Neutrophil (primary cell): ENCODE data around the gene GPC5.

Source experiments
- H3K27ac ChIP-seq: fragments of 200-600 bp; sonication (generic); 2 replicates; pipeline ENCODE4 v1.5.1; 2016; ENCODE audit warnings: mild to moderate bottlenecking, moderate library complexity
- H3K27me3 ChIP-seq: fragments of 200-600 bp; sonication (generic); 2 replicates; pipeline ENCODE4 v1.6.0; 2016; ENCODE audit warnings: mild to moderate bottlenecking
- H3K36me3 ChIP-seq: fragments of 200-600 bp; sonication (generic); 2 replicates; pipeline ENCODE4 v1.5.1; 2017
- H3K4me1 ChIP-seq, 2 experiments: fragments of 200-600 bp in 1 of 2; sonication (generic) in 1 of 2; 1 replicate in 1 of 2; 2 replicates in 1 of 2; pipeline versions ENCODE4 v1.5.1 to v1.6.1; 2013 to 2016; ENCODE audit warnings: low read depth in 1 of 2, low read length in 1 of 2, mild to moderate bottlenecking in 1 of 2, moderate library complexity in 1 of 2; ENCODE audit not compliant: control insufficient read depth in 1 of 2, insufficient read depth in 1 of 2
- H3K4me3 ChIP-seq, 2 experiments: fragments of 200-600 bp in 1 of 2; sonication (generic) in 1 of 2; 1 replicate in 1 of 2; 2 replicates in 1 of 2; pipeline ENCODE4 v1.5.1; 2013 to 2016; ENCODE audit warnings: low read depth in 1 of 2, low read length in 1 of 2, mild to moderate bottlenecking in 1 of 2, moderate library complexity in 1 of 2
- H3K9me3 ChIP-seq: fragments of 200-600 bp; sonication (generic); 2 replicates; pipeline ENCODE4 v1.5.1; 2016
- TF ChIP-seq, protein P1 (sequence below): fragments of 200-600 bp; sonication (generic); IDR thresholded peaks from 2 replicates; pipeline ENCODE4 v1.5.1; 2016; ENCODE audit warnings: antibody characterized with exemption

The GPC5 gene

GRCh38 chr13:92640936-92641335, 1242.5 kb downstream of the GPC5 start:
- Histone ChIP-seq H3K36me3 (no peaks in the 10 kb centered on the region), H3K27me3 (no peaks in the 10 kb centered on the region), H3K9me3 (no peaks in the 10 kb centered on the region), H3K4me3 (no peak overlapping the region), H3K4me1 (no peaks in the 10 kb centered on the region), H3K27ac (no peak overlapping the region)
- TF ChIP-seq, protein P1, sequence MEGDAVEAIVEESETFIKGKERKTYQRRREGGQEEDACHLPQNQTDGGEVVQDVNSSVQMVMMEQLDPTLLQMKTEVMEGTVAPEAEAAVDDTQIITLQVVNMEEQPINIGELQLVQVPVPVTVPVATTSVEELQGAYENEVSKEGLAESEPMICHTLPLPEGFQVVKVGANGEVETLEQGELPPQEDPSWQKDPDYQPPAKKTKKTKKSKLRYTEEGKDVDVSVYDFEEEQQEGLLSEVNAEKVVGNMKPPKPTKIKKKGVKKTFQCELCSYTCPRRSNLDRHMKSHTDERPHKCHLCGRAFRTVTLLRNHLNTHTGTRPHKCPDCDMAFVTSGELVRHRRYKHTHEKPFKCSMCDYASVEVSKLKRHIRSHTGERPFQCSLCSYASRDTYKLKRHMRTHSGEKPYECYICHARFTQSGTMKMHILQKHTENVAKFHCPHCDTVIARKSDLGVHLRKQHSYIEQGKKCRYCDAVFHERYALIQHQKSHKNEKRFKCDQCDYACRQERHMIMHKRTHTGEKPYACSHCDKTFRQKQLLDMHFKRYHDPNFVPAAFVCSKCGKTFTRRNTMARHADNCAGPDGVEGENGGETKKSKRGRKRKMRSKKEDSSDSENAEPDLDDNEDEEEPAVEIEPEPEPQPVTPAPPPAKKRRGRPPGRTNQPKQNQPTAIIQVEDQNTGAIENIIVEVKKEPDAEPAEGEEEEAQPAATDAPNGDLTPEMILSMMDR = no peak

- TF ChIP-seq, protein P1 = no peak
- no peak overlapping the region for H3K27ac ChIP-seq
- no peaks in the 10 kb centered on the region for H3K4me1 ChIP-seq
- no peaks in the 10 kb centered on the region for H3K27me3 ChIP-seq
- H3K9me3 ChIP-seq = no peaks in the 10 kb centered on the region
- no peak overlapping the region for H3K4me3 ChIP-seq
- no peaks in the 10 kb centered on the region for H3K36me3 ChIP-seq
Measured at GRCh38 chr13:92649140-92649813, 1250.9 kb downstream of the GPC5 start.

- no peak overlapping the region for H3K4me3 ChIP-seq
- no peaks in the 10 kb centered on the region for H3K9me3 ChIP-seq
- H3K27ac ChIP-seq = no peak overlapping the region
- no peaks in the 10 kb centered on the region for H3K36me3 ChIP-seq
- H3K4me1 ChIP-seq = no peaks in the 10 kb centered on the region
- no peaks in the 10 kb centered on the region for H3K27me3 ChIP-seq
- TF ChIP-seq, protein P1 = no peak
Measured at GRCh38 chr13:92656103-92656502, 1257.7 kb downstream of the GPC5 start.

DNA sequence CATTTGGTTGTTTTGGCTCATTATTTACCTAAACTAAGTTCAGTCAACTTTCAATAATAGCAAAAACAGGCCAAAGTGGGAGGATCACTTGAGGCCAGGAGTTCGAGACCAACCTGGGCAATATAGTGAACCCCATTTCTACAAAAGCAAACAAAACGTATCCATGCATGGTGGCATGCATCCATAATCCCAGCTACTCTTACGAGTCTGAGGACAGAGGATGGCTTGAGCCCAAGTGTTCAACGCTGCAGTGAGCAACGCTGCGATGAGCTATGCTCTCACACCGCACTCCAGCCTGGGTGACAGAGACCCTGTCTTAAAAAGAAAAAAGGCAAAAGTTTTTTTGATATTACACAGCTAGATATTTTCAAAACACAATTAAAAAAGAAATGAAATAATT, 1258.2 kb downstream of the GPC5 start:
- Histone ChIP-seq H3K9me3 (no peaks in the 10 kb centered on the region), H3K4me1 (no peaks in the 10 kb centered on the region), H3K27ac (no peak overlapping the region), H3K36me3 (no peaks in the 10 kb centered on the region), H3K4me3 (no peak overlapping the region), H3K27me3 (no peaks in the 10 kb centered on the region)
- TF ChIP-seq, protein P1 = no peak

- no peak overlapping the region for H3K27ac ChIP-seq
- H3K9me3 ChIP-seq = no peaks in the 10 kb centered on the region
- no peak overlapping the region for H3K4me3 ChIP-seq
- H3K27me3 ChIP-seq = no peaks in the 10 kb centered on the region
- no peaks in the 10 kb centered on the region for H3K4me1 ChIP-seq
- TF ChIP-seq, protein P1 = no peak
- no peaks in the 10 kb centered on the region for H3K36me3 ChIP-seq
Measured at GRCh38 chr13:92657565-92657964, 1259.1 kb downstream of the GPC5 start.

DNA sequence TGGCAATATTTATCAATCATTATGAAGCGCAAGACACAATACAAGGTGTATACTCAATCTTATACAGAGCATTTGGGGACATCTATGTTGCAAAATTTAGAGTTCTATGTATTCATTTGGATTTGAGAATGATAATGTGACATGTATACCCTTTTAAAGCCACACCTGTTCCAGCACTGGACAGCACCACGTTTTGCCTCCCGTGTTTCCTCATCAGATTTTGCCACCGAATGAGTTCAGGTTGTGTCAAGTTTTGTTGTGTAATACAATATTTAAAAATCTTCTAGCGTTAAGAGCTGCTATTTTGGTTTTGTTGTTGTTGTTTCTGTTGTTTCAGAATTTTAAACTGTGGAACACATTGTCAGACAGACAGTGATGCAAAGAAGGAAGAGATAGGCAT, 1259.9 kb downstream of the GPC5 start:
- Histone ChIP-seq H3K36me3 (no peaks in the 10 kb centered on the region), H3K27me3 (no peaks in the 10 kb centered on the region), H3K4me1 (no peaks in the 10 kb centered on the region), H3K9me3 (no peaks in the 10 kb centered on the region), H3K4me3 (no peak overlapping the region), H3K27ac (no peak overlapping the region)
- TF ChIP-seq, protein P1 = no peak
